GM10266 (cell line): Measurements from ENCODE around the gene PFDN1.

Experiments
- DNase-seq: peaks from one replicate; pipeline ENCODE4 v3.0.0; 2012; ENCODE audit errors: extremely low spot score
- TF ChIP-seq, protein P1 (sequence below): IDR thresholded peaks from 2 replicates; pipeline ENCODE4 v1.5.1; 2012; ENCODE audit warnings: mild to moderate bottlenecking, low read depth; ENCODE audit not compliant: control insufficient read depth, insufficient read depth; ENCODE audit errors: missing control alignments

PFDN1 gene

GRCh38 chr5:140230373-140230772 lies 72.5 kb downstream of the PFDN1 start:
- no peak for DNase-seq
- TF ChIP-seq, protein P1, sequence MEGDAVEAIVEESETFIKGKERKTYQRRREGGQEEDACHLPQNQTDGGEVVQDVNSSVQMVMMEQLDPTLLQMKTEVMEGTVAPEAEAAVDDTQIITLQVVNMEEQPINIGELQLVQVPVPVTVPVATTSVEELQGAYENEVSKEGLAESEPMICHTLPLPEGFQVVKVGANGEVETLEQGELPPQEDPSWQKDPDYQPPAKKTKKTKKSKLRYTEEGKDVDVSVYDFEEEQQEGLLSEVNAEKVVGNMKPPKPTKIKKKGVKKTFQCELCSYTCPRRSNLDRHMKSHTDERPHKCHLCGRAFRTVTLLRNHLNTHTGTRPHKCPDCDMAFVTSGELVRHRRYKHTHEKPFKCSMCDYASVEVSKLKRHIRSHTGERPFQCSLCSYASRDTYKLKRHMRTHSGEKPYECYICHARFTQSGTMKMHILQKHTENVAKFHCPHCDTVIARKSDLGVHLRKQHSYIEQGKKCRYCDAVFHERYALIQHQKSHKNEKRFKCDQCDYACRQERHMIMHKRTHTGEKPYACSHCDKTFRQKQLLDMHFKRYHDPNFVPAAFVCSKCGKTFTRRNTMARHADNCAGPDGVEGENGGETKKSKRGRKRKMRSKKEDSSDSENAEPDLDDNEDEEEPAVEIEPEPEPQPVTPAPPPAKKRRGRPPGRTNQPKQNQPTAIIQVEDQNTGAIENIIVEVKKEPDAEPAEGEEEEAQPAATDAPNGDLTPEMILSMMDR, result no peak

DNA sequence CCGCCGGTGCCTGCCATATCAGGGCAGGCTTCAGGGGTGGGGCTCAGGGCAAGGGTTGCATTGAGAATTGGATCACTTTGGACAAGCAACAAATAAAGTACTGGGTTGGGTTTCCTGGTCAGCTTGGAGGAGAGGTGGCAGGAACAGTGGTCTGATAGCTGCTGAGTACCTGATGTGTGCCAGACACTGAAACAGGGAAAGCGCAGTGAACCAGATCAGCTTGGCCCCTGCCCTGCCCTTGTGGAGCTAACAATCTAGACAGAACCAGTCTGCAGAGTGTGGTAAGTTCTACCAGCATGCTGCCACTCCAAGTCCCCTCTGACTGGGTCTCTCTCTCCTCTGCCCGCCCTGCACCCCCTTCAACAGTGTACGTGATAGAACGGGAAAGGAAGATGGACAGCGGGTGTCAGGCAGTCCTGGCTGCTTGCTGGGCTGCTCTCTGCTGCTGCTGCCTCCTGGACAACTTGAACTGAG lies 74.5 kb downstream of the PFDN1 start:
- TF ChIP-seq, protein P1, result no peak

GRCh38 chr5:140227046-140227445 lies 75.9 kb downstream of the PFDN1 start:
- TF ChIP-seq, protein P1, result peak; percentile 12

More for the DNA sequence above, 74.5 kb downstream of the PFDN1 start:
- no peak for DNase-seq

DNA sequence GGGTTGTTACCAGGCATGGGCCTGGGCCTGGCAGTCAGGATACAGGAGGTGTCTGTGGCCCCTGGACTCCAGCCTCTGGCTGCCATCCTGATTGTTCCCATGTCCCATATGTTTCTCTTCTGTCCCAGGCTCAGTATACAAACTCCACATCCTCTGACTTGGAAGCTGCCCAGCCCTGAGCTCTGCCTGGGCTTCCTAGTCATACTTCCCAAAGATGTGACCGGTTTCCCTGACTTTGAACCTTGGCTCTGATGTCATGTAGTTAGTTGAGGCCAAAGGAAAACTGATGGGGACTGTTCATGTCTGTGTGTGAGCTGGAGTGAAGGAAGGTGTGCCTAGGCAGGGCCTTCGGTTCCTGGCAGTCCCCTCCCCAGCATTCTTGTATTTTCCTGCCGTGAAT lies 77.5 kb downstream of the PFDN1 start:
- no peak for DNase-seq
- TF ChIP-seq, protein P1, result no peak

More at GRCh38 chr5:140227046-140227445, 75.9 kb downstream of the PFDN1 start:
- no peak for DNase-seq

- TF ChIP-seq, protein P1, result no peak
- DNase-seq, result no peak
These were observed 78.2 kb downstream of the PFDN1 start for GRCh38 chr5:140224658-140225057.

- DNase-seq, result no peak
These were observed 79.3 kb downstream of the PFDN1 start for GRCh38 chr5:140223567-140223966.

GRCh38 chr5:140222416-140222815 lies 80.5 kb downstream of the PFDN1 start:
- TF ChIP-seq, protein P1, result no peak
- DNase-seq, result no peak

More at GRCh38 chr5:140223567-140223966, 79.3 kb downstream of the PFDN1 start:
- TF ChIP-seq, protein P1, result no peak
